HG02678 (cell line): ENCODE results near the gene PDCD1LG2.
"Not testable (repeated sequence)": the region's sequence is repeated elsewhere in the genome, so short reads cannot be mapped to it uniquely, and the experiment has no call there.

Experiments used
- ATAC-seq: cut with Tn5 transposase; IDR thresholded peaks from one replicate; pipeline ENCODE4 v1.9.1; 2021; ENCODE audit warnings: mild to moderate bottlenecking, moderate library complexity; ENCODE audit not compliant: unreplicated experiment

PDCD1LG2 gene

DNA sequence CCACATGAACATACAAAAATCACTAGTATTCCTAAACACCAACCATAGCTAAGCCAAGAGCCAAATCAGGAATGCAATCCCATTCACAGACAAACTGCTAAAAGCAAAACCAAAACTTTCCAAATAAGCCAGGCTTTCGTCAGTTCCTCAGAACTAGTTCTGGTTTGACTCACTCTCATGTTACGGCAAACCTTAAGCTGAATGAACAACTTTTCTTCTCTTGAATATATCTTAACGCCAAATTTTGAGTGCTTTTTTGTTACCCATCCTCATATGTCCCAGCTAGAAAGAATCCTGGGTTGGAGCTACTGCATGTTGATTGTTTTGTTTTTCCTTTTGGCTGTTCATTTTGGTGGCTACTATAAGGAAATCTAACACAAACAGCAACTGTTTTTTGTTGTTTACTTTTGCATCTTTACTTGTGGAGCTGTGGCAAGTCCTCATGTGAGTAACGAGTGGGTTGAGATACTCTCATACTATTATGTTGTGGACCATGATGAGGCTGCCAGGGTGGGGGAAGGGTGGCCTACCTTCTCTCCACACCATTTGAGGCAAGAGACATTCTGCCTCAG lies at the start of gene PDCD1LG2:
TSS of gene PDCD1LG2 (plus strand) at position 172 of the 572 bp plus-strand sequence. CDS start 12,016 bp downstream, outside the sequence.
- ATAC-seq = peak; percentile 74

DNA sequence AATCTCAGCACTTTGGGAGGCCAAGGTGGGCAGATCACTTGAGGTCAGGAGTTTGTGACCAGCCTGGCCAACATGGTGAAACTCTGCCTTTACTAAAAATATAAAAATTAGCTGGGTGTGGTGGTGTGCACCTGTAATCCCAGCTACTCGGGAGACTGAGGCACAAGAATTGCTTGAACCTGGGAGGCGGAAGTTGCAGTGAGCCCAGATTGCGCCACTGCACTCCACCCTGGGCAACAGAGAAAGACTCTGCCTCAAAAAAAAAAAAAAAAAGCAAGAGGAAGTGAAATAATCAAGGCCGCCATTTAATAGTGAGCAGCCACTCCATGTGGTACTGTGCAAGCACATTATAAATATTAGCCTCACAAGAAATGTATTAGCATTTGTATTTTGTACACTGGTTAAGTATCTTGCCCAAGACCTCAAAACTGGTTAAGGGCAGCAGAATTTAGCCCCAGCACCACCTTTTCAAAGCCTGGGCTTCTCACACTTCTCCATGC lies 45.5 kb upstream of the PDCD1LG2 start:
- ATAC-seq = not testable (repeated sequence)

DNA sequence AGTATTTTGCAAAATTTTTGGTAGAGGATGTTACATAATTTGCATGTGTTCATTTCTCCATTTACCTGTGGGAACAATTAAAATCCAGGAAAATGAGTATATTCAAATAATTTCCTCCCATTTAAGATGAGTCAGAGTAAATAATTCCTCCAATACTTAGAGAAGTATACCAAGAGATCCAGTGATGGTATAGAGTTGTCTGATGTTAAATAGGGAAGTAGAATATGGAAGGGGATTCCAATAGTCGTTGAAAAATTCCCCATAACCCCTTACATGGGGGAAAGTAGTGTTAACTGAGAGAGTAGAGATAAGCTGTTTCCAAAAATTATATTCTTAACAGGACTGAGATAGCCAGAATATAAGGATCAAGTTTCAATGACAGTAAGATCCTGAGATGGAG lies 44.3 kb upstream of the PDCD1LG2 start:
- no peak for ATAC-seq

DNA sequence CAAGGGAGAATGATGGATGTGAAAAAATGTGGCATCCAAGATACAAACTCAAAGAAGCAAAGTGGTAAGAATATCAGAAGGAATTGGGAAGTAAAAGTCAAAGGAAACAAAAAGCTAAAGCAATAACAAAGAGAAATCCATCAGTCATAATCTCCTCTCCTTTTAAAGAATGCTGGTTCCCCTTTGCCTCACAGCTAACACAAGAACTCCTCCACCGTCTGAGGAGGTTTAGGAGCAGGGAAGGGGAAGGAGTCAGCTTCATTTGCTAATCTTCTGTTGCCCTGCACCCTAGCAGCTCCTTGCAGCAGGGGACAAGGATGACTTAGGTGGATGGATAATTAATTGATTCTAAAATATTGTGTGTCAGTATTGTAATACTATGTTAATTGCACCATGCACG lies 43.6 kb upstream of the PDCD1LG2 start:
- no peak for ATAC-seq

DNA sequence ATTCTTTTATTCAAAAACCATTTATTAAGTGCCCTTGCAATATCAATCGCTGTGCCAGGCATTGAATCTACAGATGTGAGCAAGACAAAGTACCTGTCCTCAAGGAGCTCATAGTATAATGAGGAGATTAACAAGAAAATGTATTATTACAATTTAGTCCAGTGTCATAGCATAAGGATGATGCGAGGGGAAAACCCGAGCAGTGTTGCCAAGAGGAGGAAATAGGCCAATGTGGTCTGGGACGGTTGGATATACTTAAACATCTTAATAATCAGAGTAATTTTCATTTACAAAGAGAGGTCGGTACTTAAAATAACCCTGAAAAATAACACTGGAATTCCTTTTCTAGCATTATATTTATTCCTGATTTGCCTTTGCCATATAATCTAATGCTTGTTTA lies 41.5 kb upstream of the PDCD1LG2 start:
- no peak for ATAC-seq

DNA sequence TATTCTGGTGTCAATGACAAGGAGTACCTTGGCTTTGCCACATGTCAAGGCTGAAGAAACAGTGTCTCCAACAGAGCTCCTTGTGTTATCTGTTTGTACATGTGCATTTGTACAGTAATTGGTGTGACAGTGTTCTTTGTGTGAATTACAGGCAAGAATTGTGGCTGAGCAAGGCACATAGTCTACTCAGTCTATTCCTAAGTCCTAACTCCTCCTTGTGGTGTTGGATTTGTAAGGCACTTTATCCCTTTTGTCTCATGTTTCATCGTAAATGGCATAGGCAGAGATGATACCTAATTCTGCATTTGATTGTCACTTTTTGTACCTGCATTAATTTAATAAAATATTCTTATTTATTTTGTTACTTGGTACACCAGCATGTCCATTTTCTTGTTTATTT lies 40.2 kb upstream of the PDCD1LG2 start:
- ATAC-seq = no peak

DNA sequence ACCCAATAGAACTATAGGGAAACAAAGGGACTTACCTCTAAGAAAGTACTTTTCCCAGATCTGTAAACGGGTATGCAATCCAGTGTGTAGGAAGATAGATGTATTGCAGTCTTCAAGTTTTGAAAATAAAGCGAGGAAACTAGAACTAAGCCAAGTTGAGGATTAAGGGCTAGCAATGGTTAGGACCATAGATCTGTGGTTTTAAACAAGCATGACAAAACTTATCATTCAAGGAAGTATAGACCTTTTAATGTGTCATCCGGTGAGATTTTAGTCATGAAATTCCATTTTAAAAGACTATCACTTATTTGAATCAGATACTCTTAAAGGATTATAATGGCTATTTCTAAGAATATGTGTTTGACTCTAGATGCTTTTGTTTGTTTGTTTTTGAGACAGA lies 39.5 kb upstream of the PDCD1LG2 start:
- ATAC-seq = no peak

DNA sequence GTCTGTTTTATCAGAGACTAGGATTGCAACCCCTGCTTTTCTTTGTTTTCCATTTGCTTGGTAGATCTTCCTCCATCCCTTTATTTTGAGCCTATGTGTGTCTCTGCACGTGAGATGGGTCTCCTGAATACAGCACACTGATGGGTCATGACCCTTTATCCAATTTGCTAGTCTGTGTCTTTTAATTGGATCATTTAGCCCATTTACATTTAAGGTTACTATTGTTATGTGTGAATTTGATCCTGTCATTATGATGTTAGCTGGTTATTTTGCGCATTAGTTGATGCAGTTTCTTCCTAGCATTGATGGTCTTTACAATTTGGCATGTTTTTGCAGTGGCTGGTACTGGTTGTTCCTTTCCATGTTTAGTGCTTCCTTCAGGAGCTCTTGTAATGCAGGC lies 34.7 kb upstream of the PDCD1LG2 start:
- ATAC-seq = not testable (repeated sequence)

DNA sequence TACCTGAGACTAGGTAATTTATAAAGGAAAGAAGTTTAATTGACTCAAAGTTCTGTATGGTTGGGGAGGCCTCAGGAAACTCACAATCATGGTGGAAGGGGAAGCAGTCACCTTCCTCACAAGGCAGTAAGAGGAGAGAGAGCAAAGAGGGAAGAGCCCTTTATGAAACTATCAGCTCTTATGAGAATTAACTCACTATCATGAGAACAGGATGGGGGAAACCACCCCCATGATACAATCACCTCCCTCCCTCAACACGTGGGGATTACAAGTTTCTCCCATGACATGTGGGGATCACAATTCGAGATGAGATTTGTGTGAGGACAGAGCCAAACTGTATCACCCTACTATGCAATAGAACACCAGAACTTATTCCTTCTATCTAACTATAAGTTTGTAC lies 32.1 kb upstream of the PDCD1LG2 start:
- no peak for ATAC-seq

DNA sequence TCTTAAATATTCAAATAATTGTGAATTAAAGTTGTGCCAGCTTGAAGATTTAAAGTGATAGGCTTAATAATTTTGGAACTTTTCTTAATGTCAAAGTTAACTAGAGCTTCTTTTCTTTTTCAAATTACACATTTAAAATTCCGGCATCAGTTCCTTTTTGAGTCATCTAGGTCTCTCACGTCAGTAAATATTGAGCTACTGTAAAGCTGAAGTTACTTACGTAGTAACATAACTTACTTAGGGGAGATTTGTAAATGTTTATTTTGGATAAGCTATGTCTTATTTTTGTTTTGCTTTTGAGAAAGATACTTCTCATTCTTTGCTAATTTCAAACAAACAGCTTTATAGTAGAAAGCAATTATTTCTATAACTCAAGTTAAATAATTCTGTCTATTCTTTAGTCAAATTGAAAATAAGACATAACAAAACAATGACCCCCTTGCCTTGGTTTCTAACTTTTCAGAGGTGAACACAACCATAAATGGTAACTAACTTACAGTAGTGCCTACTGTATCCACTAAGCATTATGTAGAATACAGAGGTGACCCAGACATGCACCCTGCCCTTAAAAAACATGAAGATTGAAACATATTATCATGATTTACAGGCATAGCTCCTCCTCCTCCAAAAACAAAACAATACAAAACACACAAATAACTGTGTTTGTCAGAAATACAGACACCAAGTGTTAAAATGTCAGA lies 30.2 kb upstream of the PDCD1LG2 start:
- ATAC-seq = no peak

DNA sequence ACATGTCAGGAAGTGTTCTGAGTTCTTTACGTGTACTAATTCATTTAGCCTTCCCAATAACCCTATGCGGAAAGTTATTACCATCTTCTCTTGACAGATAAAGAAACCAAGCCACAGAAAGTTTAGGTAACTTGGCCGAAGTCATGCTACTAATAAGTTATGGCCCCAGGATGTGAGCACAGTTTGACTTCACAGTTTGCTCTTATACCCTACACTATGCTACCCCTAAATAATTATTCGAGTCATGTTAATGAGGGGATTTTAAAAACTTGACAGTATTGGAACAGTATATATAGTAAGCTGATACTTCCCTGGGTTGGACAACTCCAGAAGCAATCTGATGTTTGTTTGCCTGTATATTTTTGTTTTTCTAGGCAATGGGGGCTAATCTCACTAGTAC lies 29.4 kb upstream of the PDCD1LG2 start:
- ATAC-seq = no peak

DNA sequence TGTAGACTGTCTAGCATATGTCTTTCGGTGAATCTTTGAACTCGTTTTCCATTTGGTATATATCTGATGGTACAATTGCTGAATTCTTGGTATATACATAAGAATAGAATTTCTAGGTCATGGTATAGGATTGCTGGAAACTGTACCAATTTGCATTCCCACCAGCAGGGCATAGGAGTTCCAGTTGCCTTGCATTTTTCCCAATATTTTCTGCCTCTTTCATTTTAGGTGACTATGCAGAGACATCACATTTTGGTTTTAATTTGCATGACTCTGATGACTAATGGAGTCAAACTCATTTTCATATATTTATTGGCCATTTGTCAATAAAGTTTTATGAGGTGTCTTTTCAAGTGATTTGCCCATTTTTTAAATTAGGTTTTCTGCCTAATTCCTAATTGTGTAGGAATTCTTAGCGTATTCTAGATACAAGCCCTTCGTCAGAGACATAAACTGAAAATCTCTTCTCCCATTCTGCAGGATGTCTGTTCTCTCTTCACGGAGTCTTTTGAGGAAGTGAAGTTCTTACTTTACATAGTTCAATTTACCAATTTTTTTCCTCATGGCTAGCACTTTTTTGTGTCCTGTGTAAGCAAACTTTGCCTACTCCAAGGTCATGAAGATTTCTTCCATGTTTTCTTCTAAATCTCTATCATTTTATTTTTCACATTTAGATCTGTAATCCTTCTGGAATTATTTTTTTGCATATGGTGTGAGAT lies 28.9 kb upstream of the PDCD1LG2 start:
- ATAC-seq = no peak

DNA sequence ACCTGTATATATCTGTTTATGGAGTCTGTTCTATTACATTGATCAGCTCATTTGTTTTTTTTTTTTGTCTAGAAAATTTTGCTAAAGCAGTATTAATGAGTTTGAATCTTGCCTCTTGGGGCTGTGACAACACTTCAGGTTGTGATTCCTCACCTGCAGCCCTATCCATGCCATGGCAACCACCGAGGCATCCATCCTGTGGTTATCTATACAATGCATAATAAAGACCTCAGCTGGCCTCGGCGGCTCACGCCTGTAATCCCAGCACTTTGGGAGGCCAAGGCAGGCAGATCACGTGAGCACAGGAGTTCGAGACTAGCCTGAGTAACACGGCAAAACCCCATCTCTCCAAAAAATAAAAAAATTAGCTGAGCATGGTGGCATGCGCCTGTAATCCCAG lies 28.1 kb upstream of the PDCD1LG2 start:
- no peak for ATAC-seq

DNA sequence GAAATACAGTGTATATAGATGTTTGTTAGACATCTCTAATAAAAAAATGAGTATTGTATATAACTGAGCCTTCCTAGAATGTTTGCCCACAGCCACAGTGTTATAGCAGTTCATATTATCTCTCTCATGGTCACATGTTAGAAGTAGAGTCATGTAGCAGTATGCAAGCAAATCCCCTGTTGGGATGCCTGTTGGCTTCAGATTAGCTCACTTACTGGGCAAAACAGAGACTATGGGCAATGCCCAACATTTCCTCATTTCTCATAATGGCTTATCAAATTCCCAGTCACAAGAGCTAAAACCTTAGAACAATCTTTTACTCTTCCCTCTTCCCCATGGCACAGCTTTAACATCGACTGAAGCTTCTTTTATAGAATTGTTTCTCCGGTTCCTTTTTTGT lies 27.0 kb upstream of the PDCD1LG2 start:
- no peak for ATAC-seq

DNA sequence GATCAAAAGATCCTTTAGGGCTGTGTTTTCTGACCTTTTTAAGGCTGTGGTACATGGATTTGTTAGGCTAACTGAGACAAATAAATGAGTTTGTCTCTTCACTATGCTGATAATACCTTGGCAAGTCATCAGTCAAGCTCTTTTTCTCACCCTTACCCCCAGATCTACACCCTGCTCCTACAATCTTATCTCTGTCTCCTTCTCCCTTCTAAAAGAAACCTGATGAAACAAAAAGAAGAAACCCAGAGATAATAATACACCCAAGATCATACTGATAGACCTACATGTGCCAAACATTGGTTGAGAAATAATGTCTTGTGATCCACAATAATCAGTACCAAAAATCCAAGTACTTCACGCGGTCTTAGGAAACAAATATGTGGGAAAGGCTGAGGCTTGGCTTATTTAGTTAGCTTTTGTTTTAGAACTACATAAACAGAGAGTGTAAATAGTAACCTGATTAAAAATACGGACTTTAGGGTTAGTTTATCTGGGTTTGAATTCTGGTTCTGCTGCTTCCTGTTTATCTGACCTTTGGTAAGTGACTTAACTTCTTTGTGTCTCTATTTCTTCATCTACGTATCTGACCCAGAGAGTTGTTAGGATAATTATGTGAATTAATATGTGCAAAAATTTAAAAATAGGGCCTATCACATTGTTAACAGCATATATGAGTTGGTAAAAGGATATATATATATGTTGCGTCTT lies 24.8 kb upstream of the PDCD1LG2 start:
- ATAC-seq = no peak

DNA sequence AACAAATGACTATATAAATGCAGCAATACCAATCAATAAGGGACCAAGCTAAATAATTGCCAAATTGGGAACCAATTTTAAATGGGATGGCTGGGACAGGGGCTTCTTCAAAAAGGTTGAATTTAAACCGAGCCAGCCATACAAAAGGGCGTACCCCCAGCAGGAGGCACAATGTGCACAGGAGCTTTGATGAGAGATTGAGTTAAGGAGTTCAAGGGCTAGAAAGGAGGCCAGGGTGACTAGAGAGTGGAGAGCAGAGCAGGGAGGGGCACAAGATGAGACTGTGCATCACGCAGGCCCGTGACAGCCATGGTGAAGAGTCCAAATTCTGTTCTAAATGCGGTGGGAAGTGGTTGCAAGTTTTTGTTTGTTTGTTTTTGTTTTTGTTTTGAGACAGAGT lies 23.3 kb upstream of the PDCD1LG2 start:
- ATAC-seq = no peak

DNA sequence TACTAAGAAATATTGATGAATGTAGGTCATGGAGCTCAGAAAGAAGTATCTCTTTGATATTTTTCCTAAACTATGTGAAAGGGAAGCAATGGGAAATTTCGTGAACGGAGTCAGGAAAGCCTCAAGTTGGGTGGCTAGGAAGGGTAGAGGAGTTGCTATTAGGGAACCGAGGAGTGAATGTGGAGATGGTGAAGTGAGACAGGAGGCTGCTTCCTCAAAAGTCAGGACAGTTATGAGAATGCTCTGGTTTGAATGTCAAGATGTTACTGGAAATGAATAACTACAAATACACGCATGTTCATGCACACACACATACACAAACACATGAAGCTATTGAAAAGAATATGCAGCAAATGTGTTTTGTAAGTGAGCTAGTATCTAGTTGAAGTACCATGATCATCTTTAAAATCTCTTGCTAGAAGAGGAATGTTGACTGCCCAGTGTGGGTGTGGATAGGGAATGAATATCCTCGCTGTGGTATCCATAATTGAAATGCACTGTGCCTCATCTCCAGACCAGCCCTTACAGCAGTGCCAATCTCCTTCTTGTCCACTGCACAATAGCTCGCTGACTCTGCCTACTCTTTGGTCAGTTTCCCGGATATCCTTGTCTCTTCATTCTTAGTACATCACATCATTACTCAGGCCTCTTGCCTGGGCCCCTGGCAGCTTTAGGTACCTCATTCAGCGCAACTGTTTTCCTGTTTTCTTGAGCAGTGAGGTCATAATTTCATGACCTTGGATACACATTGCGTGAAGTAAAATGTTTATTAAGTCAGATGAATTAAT lies 21.9 kb upstream of the PDCD1LG2 start:
- ATAC-seq = no peak

DNA sequence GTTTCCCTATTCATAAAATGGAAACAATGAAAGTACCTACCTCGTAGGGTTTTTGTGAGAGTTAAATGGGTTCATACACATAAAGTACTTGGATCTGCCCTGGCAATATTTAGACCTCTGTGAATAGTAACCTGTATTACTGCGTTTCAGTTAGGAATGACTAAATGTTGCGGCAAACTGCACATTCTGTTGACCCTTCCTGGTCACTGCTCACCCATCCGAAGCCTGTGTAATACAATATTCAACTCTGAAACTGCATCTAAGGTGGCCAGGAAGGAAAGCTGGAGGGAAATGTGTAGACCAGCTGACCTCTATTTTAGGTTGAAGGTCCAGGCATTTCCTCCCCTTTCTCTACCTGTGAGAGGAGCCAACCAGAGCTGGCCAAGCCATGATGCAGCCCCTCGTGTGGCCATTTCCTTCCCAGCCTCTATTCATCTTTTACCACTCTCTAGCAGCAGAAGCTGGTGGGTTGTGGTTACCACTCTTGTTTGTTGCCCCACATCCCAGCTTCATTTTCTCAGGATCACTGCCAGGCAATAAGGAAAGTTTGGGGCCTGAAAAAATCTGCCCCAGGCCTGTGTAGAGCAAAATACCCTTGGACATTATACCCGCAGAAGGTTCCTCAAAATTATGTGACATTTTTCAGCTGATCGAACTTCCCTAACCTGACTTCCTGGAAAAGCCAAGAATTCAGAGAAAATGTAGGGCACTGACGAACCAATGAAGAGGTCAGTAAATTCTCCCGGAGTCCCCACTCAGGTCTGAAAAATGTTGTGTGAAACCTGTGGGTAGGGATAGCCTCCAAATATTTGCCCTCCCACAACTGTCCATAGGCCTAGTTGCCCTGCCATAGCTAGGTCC lies 20.5 kb upstream of the PDCD1LG2 start:
- no peak for ATAC-seq

DNA sequence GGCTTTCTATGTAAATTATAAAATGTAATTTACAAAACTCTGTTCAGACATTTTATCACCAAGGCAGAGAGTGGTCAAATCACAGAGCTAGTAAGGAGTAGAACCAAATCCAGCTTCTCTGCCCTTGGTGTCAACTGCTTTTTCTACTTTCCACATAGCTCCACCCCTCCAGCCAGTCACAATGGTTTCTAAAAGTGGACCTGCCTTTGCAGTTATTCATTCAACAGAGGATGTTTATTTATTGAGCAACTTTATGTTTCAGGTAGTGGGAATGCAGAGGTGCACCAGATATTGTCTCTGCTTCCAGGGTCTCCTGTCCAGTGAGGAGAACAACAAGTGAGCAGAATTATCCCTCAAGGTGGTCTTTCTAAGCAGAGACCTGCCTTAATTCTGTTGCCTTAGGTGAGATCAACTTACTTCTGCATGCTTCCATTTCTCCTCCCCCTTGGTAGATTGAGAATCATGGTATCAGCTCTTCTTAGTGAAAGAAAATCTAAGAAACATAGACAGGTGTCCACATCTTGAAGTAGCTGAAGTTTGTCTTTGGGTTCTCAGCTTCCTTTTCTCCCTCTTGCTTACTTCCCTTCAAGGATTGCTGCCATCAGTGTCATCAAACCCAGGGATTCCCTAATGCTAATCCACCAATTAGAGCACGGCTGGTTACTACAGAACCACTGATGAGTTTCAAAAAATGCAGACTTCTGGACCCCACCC lies 17.2 kb upstream of the PDCD1LG2 start:
- ATAC-seq = no peak
